ENCODE data around the gene OR3A3. TPM values are rescaled to one million over a fixed set of nuclear protein-coding genes. Genes with fewer than 3 reads are reported as not detected.
"Not testable (repeated sequence)": the region's sequence is repeated elsewhere in the genome, so short reads cannot be mapped to it uniquely, and the experiment has no call there.

The OR3A3 gene
- total RNA-seq, 2 donors from 2014 or later = not detected

- H3K27ac Mint-ChIP-seq; H3K4me1 Mint-ChIP-seq (ENCODE audit: low read depth in 2 of 2); H3K4me3 Mint-ChIP-seq; H3K36me3 Mint-ChIP-seq; DNase-seq (ENCODE audit: low spot score); H3K9me3 Mint-ChIP-seq: not testable (repeated sequence)
- ATAC-seq = peak in 1 of 2 donors; percentile 9
- H3K27me3 Mint-ChIP-seq = peaks cover 18 to 29% of the 10 kb centered on the region in 2 donors
These were observed 22.0 kb downstream of the OR3A3 start for GRCh38 chr17:3433215-3433614.

- no peak for ATAC-seq
- peaks cover 24 to 29% of the 10 kb centered on the region in 2 donors for H3K27me3 Mint-ChIP-seq
These were observed 22.6 kb downstream of the OR3A3 start, which contains the start of gene OR1E2 for GRCh38 chr17:3433741-3434140. TSS of gene OR1E2 (minus strand) at chr17:3433841. CDS start at chr17:3433841, 0 bp downstream.

GRCh38 chr17:3438368-3438767, 27.2 kb downstream of the OR3A3 start:
- H3K4me1 Mint-ChIP-seq (ENCODE audit: low read depth in 2 of 2) = no peaks in the 10 kb centered on the region
- H3K9me3 Mint-ChIP-seq = no peaks in the 10 kb centered on the region
- H3K27ac Mint-ChIP-seq = no peak overlapping the region
- no peak for DNase-seq (ENCODE audit: low spot score)
- ATAC-seq = no peak
- no peak overlapping the region for H3K4me3 Mint-ChIP-seq
- H3K36me3 Mint-ChIP-seq = no peaks in the 10 kb centered on the region
- peaks cover 22 to 23% of the 10 kb centered on the region in 2 donors for H3K27me3 Mint-ChIP-seq

More at GRCh38 chr17:3433741-3434140, 22.6 kb downstream of the OR3A3 start, which contains the start of gene OR1E2:
- Mint-ChIP-seq H3K4me1 (ENCODE audit: low read depth in 2 of 2) (no peaks in the 10 kb centered on the region), H3K27ac (no peak within 1 kb of the TSS), H3K36me3 (no peaks in the 10 kb centered on the region), H3K9me3 (no peaks in the 10 kb centered on the region), H3K4me3 (no peak within 1 kb of the TSS)
- DNase-seq (ENCODE audit: low spot score) = no peak

GRCh38 chr17:3440451-3440850, 29.3 kb downstream of the OR3A3 start:
- Mint-ChIP-seq H3K36me3 (no peaks in the 10 kb centered on the region), H3K9me3 (no peaks in the 10 kb centered on the region), H3K4me3 (no peak overlapping the region), H3K27me3 (peaks cover 13 to 21% of the 10 kb centered on the region in 2 donors), H3K27ac (no peak overlapping the region), H3K4me1 (ENCODE audit: low read depth in 2 of 2) (no peaks in the 10 kb centered on the region)
- ATAC-seq = no peak
- DNase-seq (ENCODE audit: low spot score) = no peak

- Mint-ChIP-seq H3K27me3 (peaks cover 4 to 36% of the 10 kb centered on the region in 2 donors), H3K4me1 (ENCODE audit: low read depth in 2 of 2) (peaks cover 0 to 3% of the 10 kb centered on the region in 2 donors), H3K9me3 (no peaks in the 10 kb centered on the region), H3K27ac (no peak overlapping the region), H3K4me3 (no peak overlapping the region), H3K36me3 (no peaks in the 10 kb centered on the region)
- ATAC-seq = peak; percentile 54 to 73
- DNase-seq (ENCODE audit: low spot score) = no peak
These were observed 36.5 kb downstream of the OR3A3 start for GRCh38 chr17:3447625-3448024.

- H3K36me3 Mint-ChIP-seq = no peaks in the 10 kb centered on the region
- H3K27me3 Mint-ChIP-seq = peaks cover 2 to 35% of the 10 kb centered on the region in 2 donors
- no peak for DNase-seq (ENCODE audit: low spot score)
- ATAC-seq = no peak
- no peak overlapping the region for H3K4me3 Mint-ChIP-seq
- no peak overlapping the region for H3K27ac Mint-ChIP-seq
- no peaks in the 10 kb centered on the region for H3K9me3 Mint-ChIP-seq
- H3K4me1 Mint-ChIP-seq (ENCODE audit: low read depth in 2 of 2) = peaks cover 0 to 3% of the 10 kb centered on the region in 2 donors
These were observed 37.0 kb downstream of the OR3A3 start for GRCh38 chr17:3448059-3448665.

GRCh38 chr17:3466355-3466754, 55.2 kb downstream of the OR3A3 start:
- not testable (repeated sequence) for H3K27ac Mint-ChIP-seq; H3K9me3 Mint-ChIP-seq; ATAC-seq; H3K27me3 Mint-ChIP-seq; H3K4me1 Mint-ChIP-seq (ENCODE audit: low read depth in 2 of 2); H3K4me3 Mint-ChIP-seq; H3K36me3 Mint-ChIP-seq; DNase-seq (ENCODE audit: low spot score)

GRCh38 chr17:3469529-3469928, 58.4 kb downstream of the OR3A3 start:
- DNase-seq (ENCODE audit: low spot score) (no peak), ATAC-seq (no peak)
- Mint-ChIP-seq H3K4me3 (no peak overlapping the region), H3K4me1 (ENCODE audit: low read depth in 2 of 2) (no peaks in the 10 kb centered on the region), H3K27ac (no peak overlapping the region), H3K9me3 (no peaks in the 10 kb centered on the region), H3K36me3 (no peaks in the 10 kb centered on the region), H3K27me3 (peaks cover 0 to 2% of the 10 kb centered on the region in 2 donors)

GRCh38 chr17:3471599-3471998, 60.4 kb downstream of the OR3A3 start, which contains the start of gene SPATA22:
TSS of gene SPATA22 (minus strand) at chr17:3471819. CDS start at chr17:3469325, 2,494 bp downstream.
- Mint-ChIP-seq H3K36me3 (no peaks in the 10 kb centered on the region), H3K27ac (no peak within 1 kb of the TSS), H3K4me3 (no peak within 1 kb of the TSS), H3K9me3 (no peaks in the 10 kb centered on the region), H3K4me1 (ENCODE audit: low read depth in 2 of 2) (peaks cover 0 to 4% of the 10 kb centered on the region in 2 donors), H3K27me3 (peaks cover 0 to 2% of the 10 kb centered on the region in 2 donors)
- no peak for ATAC-seq
- DNase-seq (ENCODE audit: low spot score) = no peak

- Mint-ChIP-seq H3K9me3 (no peaks in the 10 kb centered on the region), H3K27me3 (peaks cover 0 to 2% of the 10 kb centered on the region in 2 donors), H3K4me3 (no peak overlapping the region), H3K27ac (no peak overlapping the region), H3K36me3 (no peaks in the 10 kb centered on the region), H3K4me1 (ENCODE audit: low read depth in 2 of 2) (peaks cover 0 to 4% of the 10 kb centered on the region in 2 donors)
- no peak for ATAC-seq
- no peak for DNase-seq (ENCODE audit: low spot score)
These were observed 61.0 kb downstream of the OR3A3 start for GRCh38 chr17:3472137-3472536.

Other genes starting within 250 kb of the OR3A3 start
- not detected for gene OR1A2, start 213.9 kb upstream of the OR3A3 start, total RNA-seq
- not detected for gene OR1A1, start 203.7 kb upstream of the OR3A3 start, total RNA-seq
- under 1 TPM in 1 of 2 donors, not detected in 1; 0.57 TPM for gene OR3A1, start 113.0 kb upstream of the OR3A3 start, total RNA-seq
- gene OR3A2, start 25.1 kb upstream of the OR3A3 start, total RNA-seq = 1 to 10 TPM in 1 of 2 donors, not detected in 1; 2.6 TPM
- gene OR1E1, start 13.0 kb upstream of the OR3A3 start, total RNA-seq = not detected
- gene OR1E2, start 22.5 kb downstream of the OR3A3 start, total RNA-seq = not detected
- not detected for gene SPATA22, start 60.4 kb downstream of the OR3A3 start, total RNA-seq
- not detected for gene ASPA, start 64.6 kb downstream of the OR3A3 start, total RNA-seq
- 1 to 10 TPM; 6.5 to 9.7 TPM for gene TRPV3, start 146.4 kb downstream of the OR3A3 start, total RNA-seq
- 100 to 1,000 TPM in 1 of 2 donors, 10 to 100 TPM in 1; 94.3 to 123 TPM for gene TRPV1, start 198.0 kb downstream of the OR3A3 start, total RNA-seq
- gene SHPK, start 224.9 kb downstream of the OR3A3 start, total RNA-seq = 100 to 1,000 TPM in 1 of 2 donors, 10 to 100 TPM in 1; 67.2 to 121 TPM
- gene CTNS, start 225.4 kb downstream of the OR3A3 start, total RNA-seq = 10 to 100 TPM; 11.1 to 24.5 TPM